Ishikawa (cell line): Measurements from ENCODE around the gene CEMIP.

Experiments
- CREB1 ChIP-seq: IDR thresholded peaks from 2 replicates; pipeline ENCODE4 v1.6.1; 2012; ENCODE audit warnings: low read depth
- EGR1 ChIP-seq: IDR thresholded peaks from 2 replicates; pipeline ENCODE4 v1.6.1; 2012
- FOXM1 ChIP-seq: IDR thresholded peaks from 2 replicates; pipeline ENCODE4 v1.6.1; 2012; ENCODE audit warnings: low read depth, borderline replicate concordance
- NFIC ChIP-seq: IDR thresholded peaks from 2 replicates; pipeline ENCODE4 v1.6.1; 2012
- RAD21 ChIP-seq: IDR thresholded peaks from 2 replicates; pipeline ENCODE4 v1.6.1; 2012; ENCODE audit warnings: low read depth
- TAF1 ChIP-seq: IDR thresholded peaks from 2 replicates; pipeline ENCODE4 v1.6.1; 2012; ENCODE audit warnings: low read depth, mild to moderate bottlenecking

DNA sequence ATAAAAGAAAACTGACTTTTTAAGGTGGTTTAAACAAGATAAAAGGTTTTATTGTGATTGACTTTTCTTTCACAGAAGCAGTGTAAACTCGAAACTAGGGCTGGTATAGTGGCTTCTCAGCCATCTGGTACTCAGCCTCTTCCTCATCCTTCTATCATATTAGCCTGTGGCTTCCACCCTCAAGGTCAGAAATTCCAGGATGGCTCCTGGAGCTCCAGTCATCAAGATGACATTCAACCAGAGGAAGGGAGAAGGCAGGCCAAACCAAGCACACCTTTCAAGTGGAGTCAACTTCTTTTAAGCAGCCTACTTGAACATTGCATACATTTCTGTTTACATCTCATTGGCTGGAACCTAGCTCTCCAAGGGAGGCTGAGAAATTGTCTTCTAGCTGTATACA is 211.8 kb downstream of the CEMIP start:
- TF ChIP-seq NFIC (no peak), EGR1 (no peak), RAD21 (no peak), TAF1 (no peak), FOXM1 (no peak), CREB1 (no peak)
